IMR-90 (cell line): ENCODE results near the gene CC2D2B. TPM values are rescaled to one million over a fixed set of nuclear protein-coding genes. Genes with fewer than 3 reads are reported as not detected.
"Not testable (repeated sequence)": the region's sequence is repeated elsewhere in the genome, so short reads cannot be mapped to it uniquely, and the experiment has no call there.

Experiments used
- ATAC-seq: fragments of 200-7000 bp; cut with Tn5 transposase; 2 replicates; pipeline ENCODE4 v1.9.1; 2020; ENCODE audit warnings: low read depth, mild to moderate bottlenecking, moderate library complexity
- BruUV-seq: library from RNA; stranded (reverse); fragments of 400-500 nt; replicated peaks from 2 replicates; lab custom pipeline; 2021; lab: Mats Ljungman, UMichigan
- CTCF ChIA-PET: fragments of 300-600 bp; formaldehyde crosslinking; extraction: SDS; loops from one replicate; lab custom pipeline; 2021; ENCODE audit warnings: antibody characterized with exemption; lab: Yijun Ruan, JAX
- POLR2A ChIA-PET: fragments of 300-600 bp; sonication (Branson Sonifier 250); formaldehyde crosslinking; loops from one replicate; lab custom pipeline; 2022; ENCODE audit warnings: antibody characterized with exemption; ENCODE audit not compliant: unreplicated experiment; lab: Charles Lee
- DNase-seq: peaks from one replicate; pipeline ENCODE4 v3.0.0; 2013
- H2AFZ ChIP-seq: replicated peaks from 2 replicates; pipeline ENCODE3; 2013; ENCODE audit warnings: low read length, mild to moderate bottlenecking; ENCODE audit not compliant: poor library complexity
- H2AK5ac ChIP-seq: 2 replicates; pipeline ENCODE4 v1.6.1; 2013; ENCODE audit warnings: low read depth, low read length, inconsistent platforms
- H2AK9ac ChIP-seq: replicated peaks from 2 replicates; pipeline ENCODE3; 2013; ENCODE audit warnings: mild to moderate bottlenecking, low read depth, low read length, moderate library complexity; ENCODE audit not compliant: poor library complexity
- H2BK120ac ChIP-seq: 2 replicates; pipeline ENCODE4 v1.6.1; 2013; ENCODE audit warnings: low read depth, low read length, inconsistent platforms
- H2BK15ac ChIP-seq: 3 replicates; pipeline ENCODE4 v1.6.1; 2013; ENCODE audit warnings: low read depth, low read length, inconsistent platforms
- H2BK20ac ChIP-seq: 2 replicates; pipeline ENCODE4 v1.6.1; 2013; ENCODE audit warnings: low read depth, mild to moderate bottlenecking, inconsistent platforms, low read length, moderate library complexity
- H2BK5ac ChIP-seq: 2 replicates; pipeline ENCODE4 v1.6.1; 2013; ENCODE audit warnings: mild to moderate bottlenecking, low read depth, low read length, inconsistent platforms; ENCODE audit not compliant: poor library complexity, severe bottlenecking
- H3K14ac ChIP-seq: replicated peaks from 2 replicates; pipeline ENCODE4 v1.6.1; 2013; ENCODE audit warnings: low read depth, low read length, inconsistent platforms
- H3K18ac ChIP-seq: 2 replicates; pipeline ENCODE4 v1.6.1; 2013; ENCODE audit warnings: low read depth, low read length, control low read depth
- H3K23ac ChIP-seq: 2 replicates; pipeline ENCODE4 v1.6.1; 2013; ENCODE audit warnings: low read depth, low read length, inconsistent platforms
- H3K27ac ChIP-seq: 2 replicates; pipeline ENCODE4 v1.5.1; 2013; ENCODE audit warnings: mild to moderate bottlenecking, control low read depth, low read length; ENCODE audit not compliant: insufficient read depth
- H3K27me3 ChIP-seq: 2 replicates; pipeline ENCODE4 v1.6.1; 2013; ENCODE audit warnings: low read length; ENCODE audit not compliant: control insufficient read depth, insufficient read depth
- H3K36me3 ChIP-seq: 2 replicates; pipeline ENCODE4 v1.6.1; 2013; ENCODE audit warnings: low read length, mixed read lengths; ENCODE audit not compliant: control insufficient read depth, insufficient read depth
- H3K4ac ChIP-seq: 2 replicates; pipeline ENCODE4 v1.6.1; 2013; ENCODE audit warnings: low read depth, low read length, inconsistent platforms
- H3K4me1 ChIP-seq: 2 replicates; pipeline ENCODE4 v1.6.1; 2013; ENCODE audit warnings: low read length, mixed read lengths; ENCODE audit not compliant: control insufficient read depth, insufficient read depth
- H3K4me2 ChIP-seq: 2 replicates; pipeline ENCODE4 v1.6.1; 2013; ENCODE audit warnings: low read depth, mild to moderate bottlenecking, control low read depth, low read length, moderate library complexity
- H3K4me3 ChIP-seq: 2 replicates; pipeline ENCODE4 v1.5.1; 2013; ENCODE audit warnings: low read depth, mild to moderate bottlenecking, control low read depth, low read length, moderate library complexity; ENCODE audit not compliant: insufficient read depth
- H3K56ac ChIP-seq: 2 replicates; pipeline ENCODE4 v1.6.1; 2013; ENCODE audit warnings: low read length, inconsistent platforms; ENCODE audit not compliant: insufficient read depth; ENCODE audit errors: extremely low read depth
- H3K79me1 ChIP-seq, 2 experiments: 2 replicates each; pipeline ENCODE4 v1.6.1; 2013; ENCODE audit warnings: low read length in 2 of 2, inconsistent platforms in 1 of 2, low read depth in 1 of 2
- H3K9ac ChIP-seq: 2 replicates; pipeline ENCODE4 v1.6.1; 2013; ENCODE audit warnings: low read depth, low read length, control low read depth
- H3K9me1 ChIP-seq: 2 replicates; pipeline ENCODE4 v1.6.1; 2013; ENCODE audit warnings: low read length, inconsistent platforms; ENCODE audit not compliant: insufficient read depth
- H3K9me3 ChIP-seq: 2 replicates; pipeline ENCODE4 v1.6.1; 2013; ENCODE audit warnings: low read length; ENCODE audit not compliant: control insufficient read depth, insufficient read depth
- H4K20me1 ChIP-seq: 2 replicates; pipeline ENCODE4 v1.6.1; 2013; ENCODE audit warnings: low read length, inconsistent platforms; ENCODE audit not compliant: insufficient read depth
- H4K5ac ChIP-seq: 2 replicates; pipeline ENCODE4 v1.6.1; 2013; ENCODE audit warnings: mild to moderate bottlenecking, low read depth, low read length, control low read depth
- H4K8ac ChIP-seq, 2 experiments: 2 replicates each; pipeline ENCODE4 v1.6.1; 2013; ENCODE audit warnings: low read depth in 2 of 2, low read length in 2 of 2, control low read depth in 1 of 2, inconsistent platforms in 1 of 2
- H4K91ac ChIP-seq: 2 replicates; pipeline ENCODE4 v1.6.1; 2013; ENCODE audit warnings: low read depth, low read length, inconsistent platforms; ENCODE audit not compliant: insufficient read depth
- WGBS, 2 experiments: methylation state at CpG; one replicate each; pipeline versions ENCODE4 v1.1.5 to v1.1.7; 2013; ENCODE audit warnings: missing lambda C conversion rate in 2 of 2; ENCODE audit not compliant: insufficient read length in 1 of 2; ENCODE audit errors: extremely low coverage in 2 of 2; 5-methylcytosine and 5-hydroxymethylcytosine counted together
- dilution Hi-C: fragments of 300-500 bp; cut with HindIII; formaldehyde crosslinking; loops from one replicate; pipeline ENCODE4 v1.14.3; 2018; ENCODE audit warnings: low sequenced_read_pairs; ENCODE audit not compliant: unreplicated experiment
- in situ Hi-C: fragments of 300-500 bp; cut with MboI; formaldehyde crosslinking; loops from 3 replicates; pipeline ENCODE4 v1.14.3; 2019; ENCODE audit warnings: low sequenced_read_pairs, inconsistent platforms, mixed read lengths
- intact Hi-C: fragments of 100-400 bp; cut with micrococcal nuclease; formaldehyde crosslinking; loops from 2 replicates; pipeline ENCODE4 v1.10.0; 2022
- polyA plus RNA-seq, 3 experiments: library from polyadenylated mRNA; depleted of rRNA; stranded (reverse); fragments of >200 nt; gene quantifications; 2 replicates each; pipeline ENCODE4 v1.2.3, GENCODE V29; 2012; ENCODE audit warnings: low replicate concordance in 1 of 3
- total RNA-seq: library from RNA; depleted of rRNA; stranded (reverse); fragments of >200 nt; gene quantifications from 2 replicates; pipeline ENCODE4 v1.2.3, GENCODE V29; 2012
- TF ChIP-seq, protein P1 (sequence below): conservative IDR thresholded peaks from 2 replicates; pipeline ENCODE4 v1.5.1; 2012; ENCODE audit warnings: mild to moderate bottlenecking, low read depth, low read length, improper control_type of control experiment

Gene CC2D2B
- total and polyA plus RNA-seq, 2 of the 4 experiments (the other 2 are of a cell fraction), result not detected

DNA sequence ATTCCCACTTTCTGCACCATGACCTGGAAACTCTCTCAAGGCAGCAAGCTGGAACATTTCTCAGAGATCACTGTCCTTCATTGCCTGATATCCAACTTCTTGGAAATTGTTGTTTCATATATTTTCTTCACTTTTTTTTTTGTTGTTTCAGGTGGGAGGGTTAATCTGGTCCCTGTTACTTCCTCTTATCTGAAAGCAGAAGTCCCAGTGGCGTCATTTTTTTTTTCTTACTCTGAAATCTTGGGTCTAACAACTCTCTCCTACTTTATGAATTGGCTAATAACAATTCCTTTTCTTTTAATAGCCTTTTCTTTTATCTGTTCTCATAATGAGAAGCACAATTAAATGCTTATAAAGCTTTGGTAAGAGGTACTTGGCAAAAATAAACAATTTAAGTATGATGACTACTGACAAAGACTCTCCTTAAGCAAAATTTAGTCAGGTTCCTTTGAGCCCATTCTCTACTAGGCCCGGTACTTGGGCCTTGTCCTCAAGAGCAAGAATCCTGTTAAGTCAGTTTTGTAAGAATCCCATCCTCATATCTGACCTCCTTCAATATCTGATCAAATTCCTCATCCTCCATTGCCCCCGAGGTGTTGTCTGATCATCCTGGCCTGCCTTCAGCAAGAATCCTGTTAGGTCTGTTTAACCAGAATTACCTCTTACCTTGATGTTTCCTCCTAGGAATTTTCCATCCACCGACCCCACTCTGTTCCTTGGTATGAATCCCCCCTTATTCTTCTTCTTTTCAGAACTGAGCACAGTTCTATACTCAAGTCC is 11.5 kb upstream of the CC2D2B start (continued):
- TF ChIP-seq, protein P1, sequence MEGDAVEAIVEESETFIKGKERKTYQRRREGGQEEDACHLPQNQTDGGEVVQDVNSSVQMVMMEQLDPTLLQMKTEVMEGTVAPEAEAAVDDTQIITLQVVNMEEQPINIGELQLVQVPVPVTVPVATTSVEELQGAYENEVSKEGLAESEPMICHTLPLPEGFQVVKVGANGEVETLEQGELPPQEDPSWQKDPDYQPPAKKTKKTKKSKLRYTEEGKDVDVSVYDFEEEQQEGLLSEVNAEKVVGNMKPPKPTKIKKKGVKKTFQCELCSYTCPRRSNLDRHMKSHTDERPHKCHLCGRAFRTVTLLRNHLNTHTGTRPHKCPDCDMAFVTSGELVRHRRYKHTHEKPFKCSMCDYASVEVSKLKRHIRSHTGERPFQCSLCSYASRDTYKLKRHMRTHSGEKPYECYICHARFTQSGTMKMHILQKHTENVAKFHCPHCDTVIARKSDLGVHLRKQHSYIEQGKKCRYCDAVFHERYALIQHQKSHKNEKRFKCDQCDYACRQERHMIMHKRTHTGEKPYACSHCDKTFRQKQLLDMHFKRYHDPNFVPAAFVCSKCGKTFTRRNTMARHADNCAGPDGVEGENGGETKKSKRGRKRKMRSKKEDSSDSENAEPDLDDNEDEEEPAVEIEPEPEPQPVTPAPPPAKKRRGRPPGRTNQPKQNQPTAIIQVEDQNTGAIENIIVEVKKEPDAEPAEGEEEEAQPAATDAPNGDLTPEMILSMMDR, result no peak

DNA sequence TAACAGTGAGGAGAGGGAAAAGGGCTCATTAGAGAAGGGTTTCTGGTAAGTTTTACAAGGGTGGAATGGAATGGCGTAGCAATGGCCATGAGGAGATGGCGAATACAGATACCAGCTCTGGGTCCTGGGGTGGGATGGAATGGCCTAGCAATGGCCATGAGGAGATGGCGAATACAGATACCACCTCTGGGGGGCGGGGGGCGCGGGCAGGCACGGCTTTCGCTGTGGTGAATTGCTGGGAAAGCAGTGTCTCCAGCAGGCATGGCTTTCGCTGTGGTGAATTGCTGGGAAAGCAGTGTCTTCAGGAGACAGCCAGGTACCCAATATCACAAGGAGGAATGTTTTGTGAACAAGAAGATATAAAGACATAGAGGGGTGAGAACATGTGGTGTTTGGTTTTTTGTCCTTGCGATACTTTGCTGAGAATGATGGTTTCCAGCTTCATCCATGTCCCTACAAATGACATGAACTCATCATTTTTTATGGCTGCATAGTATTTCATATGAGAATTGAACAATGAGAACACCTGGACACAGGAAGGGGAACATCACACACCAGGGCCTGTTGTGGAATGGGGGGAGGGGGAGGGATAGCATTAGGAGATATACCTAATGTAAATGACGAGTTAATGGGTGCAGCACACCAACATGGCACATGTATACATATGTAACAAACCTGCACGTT is 1.7 kb upstream of the CC2D2B start:
- H4K91ac ChIP-seq, H3K23ac ChIP-seq, H2BK5ac ChIP-seq, H3K4ac ChIP-seq, H4K20me1 ChIP-seq, H3K4me3 ChIP-seq, H3K4me2 ChIP-seq, H3K9me1 ChIP-seq, H3K79me1 ChIP-seq, H3K27ac ChIP-seq, H3K27me3 ChIP-seq, H3K14ac ChIP-seq, DNase-seq, dilution Hi-C loops, H2BK20ac ChIP-seq, H4K8ac ChIP-seq, H3K36me3 ChIP-seq, BruUV-seq, ATAC-seq, H3K9me3 ChIP-seq, H2AK5ac ChIP-seq, H3K9ac ChIP-seq, H2BK120ac ChIP-seq, H2AFZ ChIP-seq, H3K4me1 ChIP-seq, H4K5ac ChIP-seq, POLR2A ChIA-PET, in situ Hi-C loops, H3K56ac ChIP-seq, H2AK9ac ChIP-seq, H2BK15ac ChIP-seq, H3K18ac ChIP-seq: not testable (repeated sequence)
- intact Hi-C loops, result loop anchor here (2.0 kb wide), 1 partner anchor 75 kb away; no protein-coding TSS in a partner anchor
- 98% methylated on average over 8 of the region's 12 CpGs; no CpG with 5 or more reads in 1 of the 2 experiments for WGBS, 2 experiments
- CTCF ChIA-PET, result interaction anchor here (1.0 to 2.1 kb wide), 4 partner anchors 36 to 212 kb away, joined by 3 to 8 read pairs (median 5); partner anchors contain the start of gene TCTN3
